ENCODE measurements around the gene ANKZF1.
A peak's percentile ranks its signal among the peaks of the same experiment; 100 is the strongest.
"Not testable (repeated sequence)": the region's sequence is repeated elsewhere in the genome, so short reads cannot be mapped to it uniquely, and the experiment has no call there.

Gene ANKZF1

DNA sequence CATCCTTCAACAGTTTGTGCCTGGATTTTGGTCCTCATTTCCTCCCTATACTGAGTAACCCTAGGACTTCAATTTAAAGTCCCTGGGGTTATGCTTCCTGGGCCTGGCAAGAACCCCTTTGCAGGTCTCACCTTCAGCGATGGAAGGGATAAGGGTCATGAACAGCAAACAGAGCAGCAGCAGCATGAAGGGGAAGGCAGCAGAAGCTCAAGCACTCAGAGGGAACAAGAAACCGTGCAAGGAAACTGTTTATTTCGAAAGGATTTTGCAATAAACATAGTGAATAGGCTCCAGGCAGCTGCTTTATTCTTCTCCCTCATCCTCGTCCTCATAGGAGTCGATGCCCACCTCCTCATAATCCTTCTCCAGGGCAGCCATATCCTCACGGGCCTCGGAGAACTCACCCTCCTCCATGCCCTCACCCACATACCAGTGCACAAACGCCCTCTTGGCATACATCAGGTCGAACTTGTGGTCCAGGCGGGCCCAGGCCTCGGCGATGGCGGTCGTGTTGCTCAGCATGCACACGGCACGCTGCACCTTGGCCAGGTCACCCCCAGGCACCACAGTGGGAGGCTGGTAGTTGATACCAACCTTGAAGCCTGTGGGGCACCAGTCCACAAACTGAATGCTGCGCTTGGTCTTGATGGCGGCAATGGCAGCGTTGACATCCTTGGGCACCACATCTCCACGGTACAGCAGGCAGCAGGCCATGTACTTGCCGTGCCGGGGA lies 20.6 kb downstream of the ANKZF1 start:
- TF ChIP-seq POLR2A (IDR thresholded peaks at IDR 0.05; ENCODE audit: low read depth, low read length), result no peak
- FAIRE-seq (no peak), DNase-seq (ENCODE audit: insufficient read length, low spot score) (no peak)

DNA sequence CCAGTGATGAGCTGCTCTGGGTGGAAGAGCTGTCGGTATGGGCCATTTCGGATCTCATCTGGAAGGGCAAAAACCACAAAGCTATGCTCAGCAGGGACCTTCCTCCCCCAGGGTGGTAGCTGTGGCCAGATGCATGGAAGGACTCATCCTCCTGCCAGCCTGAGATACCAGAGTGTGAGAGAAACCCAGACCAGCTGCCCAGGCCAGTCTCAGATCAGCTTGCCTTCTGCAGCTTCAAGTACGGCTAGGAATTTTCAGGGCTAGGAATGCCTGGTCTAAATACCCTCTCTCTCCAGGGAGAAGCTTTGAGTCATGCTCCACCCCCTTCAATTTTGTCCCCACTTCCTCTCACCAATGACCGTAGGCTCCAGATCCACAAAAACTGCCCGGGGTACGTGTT lies 22.1 kb downstream of the ANKZF1 start:
- no peak for FAIRE-seq
- no peak for DNase-seq (ENCODE audit: insufficient read length, low spot score)
- TF ChIP-seq POLR2A (IDR thresholded peaks at IDR 0.05; ENCODE audit: low read depth, low read length), result no peak

- no peak for FAIRE-seq
- no peak for DNase-seq (ENCODE audit: insufficient read length, low spot score)
- no peak for TF ChIP-seq POLR2A (IDR thresholded peaks at IDR 0.05; ENCODE audit: low read depth, low read length)
Measured at GRCh38 chr2:219252084-219252483, 22.5 kb downstream of the ANKZF1 start.

- TF ChIP-seq POLR2A (IDR thresholded peaks at IDR 0.05; ENCODE audit: low read depth, low read length), result no peak
- FAIRE-seq, result no peak
- DNase-seq (ENCODE audit: insufficient read length, low spot score), result no peak
Measured at GRCh38 chr2:219252570-219252899, 22.9 kb downstream of the ANKZF1 start.

GRCh38 chr2:219252900-219253752 lies 23.5 kb downstream of the ANKZF1 start, which contains the start of gene TUBA4B:
TUBA4B (plus strand) TSS chr2:219253243; CDS start chr2:219253408, 165 bp downstream.
- TF ChIP-seq POLR2A (IDR thresholded peaks at IDR 0.05; ENCODE audit: low read depth, low read length), result no peak; the same call in 1 of the 2 replicates
- DNase-seq (ENCODE audit: insufficient read length, low spot score), result no peak
- no peak for FAIRE-seq

GRCh38 chr2:219253753-219254589 lies 24.4 kb downstream of the ANKZF1 start, which contains the start of gene TUBA4A:
TUBA4A (minus strand) TSS chr2:219253918; CDS start chr2:219253858, 60 bp downstream.
- TF ChIP-seq POLR2A (IDR thresholded peaks at IDR 0.05; ENCODE audit: low read depth, low read length), result peak; percentile 96
- FAIRE-seq, result no peak
- peak; percentile 78 for DNase-seq (ENCODE audit: insufficient read length, low spot score)

- FAIRE-seq (no peak), DNase-seq (ENCODE audit: insufficient read length, low spot score) (no peak)
- no peak for TF ChIP-seq POLR2A (IDR thresholded peaks at IDR 0.05; ENCODE audit: low read depth, low read length)
Measured at GRCh38 chr2:219254590-219255201, 25.1 kb downstream of the ANKZF1 start.

DNA sequence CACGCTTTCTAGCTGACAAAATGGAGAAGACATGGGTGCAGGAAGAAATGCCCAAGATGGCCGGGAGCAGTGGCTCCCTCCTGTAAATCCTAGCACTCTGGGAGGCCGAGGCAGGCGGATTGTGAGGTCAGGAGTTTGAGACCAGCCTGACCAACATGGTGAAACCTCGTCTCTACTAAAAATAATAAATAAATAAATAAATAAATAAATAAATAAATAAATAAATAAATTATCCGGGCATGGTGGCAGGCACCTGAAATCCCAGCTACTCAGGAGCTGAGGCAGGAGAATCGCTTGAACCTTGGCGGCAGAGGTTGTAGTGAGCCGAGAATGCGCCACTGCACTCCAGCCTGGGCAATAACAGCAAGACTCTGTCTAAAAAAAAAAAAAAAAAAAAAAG lies 29.3 kb downstream of the ANKZF1 start:
- FAIRE-seq; DNase-seq (ENCODE audit: insufficient read length, low spot score): not testable (repeated sequence)

DNA sequence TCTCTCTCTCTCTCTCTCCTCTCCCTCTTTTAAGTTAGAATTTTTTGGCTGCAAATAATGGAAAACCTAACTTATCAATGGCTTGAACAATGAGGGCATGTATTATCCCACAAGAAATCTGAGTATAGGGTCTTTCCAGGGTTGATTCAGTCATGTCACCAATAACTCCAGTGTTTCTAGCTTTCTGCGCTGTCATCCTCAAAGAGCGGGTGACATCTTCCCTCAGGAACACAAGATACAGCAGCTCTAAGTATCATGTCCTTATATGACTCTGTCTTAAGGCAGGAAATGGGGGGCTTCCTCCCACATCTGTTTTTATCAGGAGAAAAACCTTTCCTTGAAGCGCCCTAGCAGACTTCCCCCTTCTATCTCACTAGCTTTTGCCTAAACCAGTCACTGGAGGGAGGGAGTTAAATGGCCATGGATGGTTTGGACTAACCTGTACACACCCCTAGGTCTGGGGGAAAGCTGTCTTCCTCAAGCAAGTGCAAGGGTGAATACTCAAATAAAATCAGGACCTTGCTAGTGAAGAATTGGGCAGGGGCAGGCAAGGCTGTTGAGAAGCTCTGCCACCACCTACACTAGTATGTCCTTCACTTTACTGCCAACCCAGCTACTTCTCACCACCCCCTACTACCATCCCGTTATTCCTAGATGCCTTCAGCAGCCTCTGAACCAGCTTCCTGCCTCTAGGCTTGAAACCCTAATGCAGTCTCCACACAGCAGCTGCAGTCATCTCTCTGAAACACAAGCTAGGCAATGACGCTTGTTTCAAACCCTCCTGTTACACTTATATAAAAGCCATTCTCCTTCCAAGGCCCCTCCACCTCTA lies 31.6 kb downstream of the ANKZF1 start:
- DNase-seq (ENCODE audit: insufficient read length, low spot score) (no peak), FAIRE-seq (no peak)

GRCh38 chr2:219266232-219266631 lies 36.6 kb downstream of the ANKZF1 start:
- no peak for TF ChIP-seq POLR2A (IDR thresholded peaks at IDR 0.05; ENCODE audit: low read depth, low read length)
- FAIRE-seq, result no peak

More for the DNA sequence above, 31.6 kb downstream of the ANKZF1 start:
- no peak for TF ChIP-seq POLR2A (IDR thresholded peaks at IDR 0.05; ENCODE audit: low read depth, low read length)

GRCh38 chr2:219266886-219267285 lies 37.3 kb downstream of the ANKZF1 start:
- TF ChIP-seq POLR2A (IDR thresholded peaks at IDR 0.05; ENCODE audit: low read depth, low read length), result no peak
- no peak for DNase-seq (ENCODE audit: insufficient read length, low spot score)
- no peak for FAIRE-seq

More at GRCh38 chr2:219266232-219266631, 36.6 kb downstream of the ANKZF1 start:
- DNase-seq (ENCODE audit: insufficient read length, low spot score), result no peak

GRCh38 chr2:219268294-219268693 lies 38.7 kb downstream of the ANKZF1 start:
- DNase-seq (ENCODE audit: insufficient read length, low spot score) (no peak), FAIRE-seq (no peak)
- no peak for TF ChIP-seq POLR2A (IDR thresholded peaks at IDR 0.05; ENCODE audit: low read depth, low read length)
